Activated naive CD4-positive, alpha-beta T cell treated with anti-CD3 and anti-CD28 coated beads, Interleukin-2, amount 50 U/mL, for 72 hours (primary cell): ENCODE data around the gene MLC1. TPM values are rescaled to one million over a fixed set of nuclear protein-coding genes. Genes with fewer than 3 reads are reported as not detected.
A peak's percentile ranks its signal among the peaks of the same experiment; 100 is the strongest.

ENCODE experiments used
- ATAC-seq, 2 donors: fragments of 150-1000 bp; cut with Tn5 transposase; 2 replicates each; pipeline ENCODE4 v1.10.0; 2021; ENCODE audit warnings: mild to moderate bottlenecking in 2 of 2, moderate library complexity in 2 of 2
- DNase-seq, 2 donors: peaks; one replicate each; pipeline ENCODE4 v3.0.0; 2021 to 2022; ENCODE audit warnings: low spot score in 2 of 2
- H3K27ac Mint-ChIP-seq, 2 donors: one replicate each; pipeline ENCODE4 v1.8.0; 2022; ENCODE audit warnings: mild to moderate bottlenecking in 2 of 2, mixed read lengths in 2 of 2
- H3K36me3 Mint-ChIP-seq, 2 donors: one replicate each; pipeline ENCODE4 v1.8.0; 2022; ENCODE audit warnings: mixed read lengths in 2 of 2
- H3K9me3 Mint-ChIP-seq, 2 donors: one replicate each; pipeline ENCODE4 v1.8.0; 2022; ENCODE audit warnings: mixed read lengths in 2 of 2
- total RNA-seq, 2 donors: library from RNA; stranded (reverse); gene quantifications; one replicate each; pipeline ENCODE4 v1.2.3, GENCODE V29; 2022

Gene MLC1
- total RNA-seq, 2 donors from 2014 or later, result 0.29 TPM; not detected in 1

DNA sequence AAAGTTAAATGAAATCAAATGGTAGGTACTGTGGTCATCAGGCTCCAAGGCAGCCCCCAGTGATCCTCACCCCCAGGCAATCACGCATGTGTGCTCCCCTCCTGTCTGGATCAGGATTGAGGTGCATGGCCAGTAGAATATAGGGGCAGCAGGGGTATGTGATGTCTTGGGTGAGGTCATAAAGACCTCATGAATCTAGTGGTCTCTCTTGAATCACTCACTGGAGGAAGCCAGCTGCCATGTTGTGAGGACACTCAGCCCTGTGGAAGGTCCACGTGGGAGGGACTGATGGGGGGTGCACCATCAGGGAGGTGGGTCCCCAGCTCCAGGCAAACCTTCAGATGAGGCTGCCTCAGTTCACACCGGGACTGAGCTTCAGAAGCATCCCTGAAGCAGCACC is 65.9 kb downstream of the MLC1 start:
- peak in 1 of 2 donors; percentile 59 for DNase-seq
- Mint-ChIP-seq H3K36me3 (peaks cover 0 to 7% of the 10 kb centered on the region in 2 donors), H3K27ac (peak overlapping the region; percentile 16 to 93), H3K9me3 (peaks cover 0 to 4% of the 10 kb centered on the region in 2 donors)
- peak in 1 of 2 donors; percentile 8 for ATAC-seq

DNA sequence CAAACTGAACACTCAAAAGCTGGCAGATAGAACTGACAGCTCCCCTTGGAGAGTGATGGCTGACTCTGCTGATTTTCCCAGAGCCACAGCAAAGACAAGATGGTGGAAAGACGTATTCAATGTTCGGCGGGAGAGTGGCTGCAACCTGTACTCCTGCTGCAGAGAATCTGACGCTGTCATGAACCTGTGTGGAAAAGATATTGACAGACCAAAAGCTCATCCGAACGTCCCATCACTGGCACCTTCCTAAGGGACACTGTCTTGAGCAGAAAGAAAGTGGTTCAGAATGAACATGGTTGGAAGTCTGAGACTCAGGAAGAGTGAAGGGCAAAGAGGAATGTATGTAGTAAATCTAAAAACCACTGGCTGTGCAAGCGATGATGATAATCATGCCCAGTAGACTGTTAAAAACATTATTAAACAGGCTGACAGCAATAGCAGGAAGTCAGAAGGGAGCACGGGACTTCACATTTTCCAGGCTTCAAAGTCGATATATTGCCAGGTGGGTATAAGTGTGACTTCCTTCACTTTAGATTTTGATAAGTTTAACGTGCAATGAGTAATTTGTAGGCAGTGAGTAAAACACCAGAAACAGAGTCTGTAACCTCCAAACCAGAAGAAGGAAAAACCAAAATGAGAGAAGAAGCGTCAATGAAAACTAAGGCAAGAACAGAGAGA is 66.5 kb downstream of the MLC1 start:
- Mint-ChIP-seq H3K27ac (peak overlapping the region; percentile 78 to 93), H3K9me3 (peaks cover 0 to 4% of the 10 kb centered on the region in 2 donors), H3K36me3 (peaks cover 0 to 7% of the 10 kb centered on the region in 2 donors)
- ATAC-seq (peak; percentile 59 to 88), DNase-seq (peak; percentile 49 to 57)

DNA sequence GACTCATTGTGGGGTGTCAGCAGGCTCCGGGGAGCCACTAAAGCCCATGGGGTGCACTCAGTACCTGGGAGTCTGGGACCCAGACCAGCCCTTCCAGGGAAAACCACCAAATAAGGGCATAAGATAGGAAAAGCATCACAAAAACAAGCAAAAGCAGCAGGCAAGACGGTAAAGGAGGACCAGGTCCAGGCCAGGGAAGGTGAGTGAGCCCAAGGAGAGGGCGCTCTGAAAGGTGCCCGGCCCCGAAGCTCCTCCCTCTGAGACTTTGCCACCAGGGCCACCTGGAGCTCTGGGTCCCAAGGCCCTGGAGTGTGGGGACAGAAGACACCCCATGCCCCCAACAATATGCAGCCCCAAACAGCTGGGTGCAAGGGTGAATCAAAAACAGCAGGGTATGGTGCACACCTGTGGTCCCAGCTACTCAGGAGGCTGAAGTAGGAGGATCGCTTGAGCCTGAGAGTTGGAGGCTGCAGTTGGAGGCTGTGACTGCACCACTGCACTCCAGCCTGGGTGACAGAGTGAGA is 67.5 kb downstream of the MLC1 start:
- Mint-ChIP-seq H3K9me3 (peaks cover 0 to 4% of the 10 kb centered on the region in 2 donors), H3K36me3 (peaks cover 0 to 7% of the 10 kb centered on the region in 2 donors), H3K27ac (peak overlapping the region; percentile 78 to 93)
- no peak for ATAC-seq
- peak in 1 of 2 donors; percentile 55 for DNase-seq

DNA sequence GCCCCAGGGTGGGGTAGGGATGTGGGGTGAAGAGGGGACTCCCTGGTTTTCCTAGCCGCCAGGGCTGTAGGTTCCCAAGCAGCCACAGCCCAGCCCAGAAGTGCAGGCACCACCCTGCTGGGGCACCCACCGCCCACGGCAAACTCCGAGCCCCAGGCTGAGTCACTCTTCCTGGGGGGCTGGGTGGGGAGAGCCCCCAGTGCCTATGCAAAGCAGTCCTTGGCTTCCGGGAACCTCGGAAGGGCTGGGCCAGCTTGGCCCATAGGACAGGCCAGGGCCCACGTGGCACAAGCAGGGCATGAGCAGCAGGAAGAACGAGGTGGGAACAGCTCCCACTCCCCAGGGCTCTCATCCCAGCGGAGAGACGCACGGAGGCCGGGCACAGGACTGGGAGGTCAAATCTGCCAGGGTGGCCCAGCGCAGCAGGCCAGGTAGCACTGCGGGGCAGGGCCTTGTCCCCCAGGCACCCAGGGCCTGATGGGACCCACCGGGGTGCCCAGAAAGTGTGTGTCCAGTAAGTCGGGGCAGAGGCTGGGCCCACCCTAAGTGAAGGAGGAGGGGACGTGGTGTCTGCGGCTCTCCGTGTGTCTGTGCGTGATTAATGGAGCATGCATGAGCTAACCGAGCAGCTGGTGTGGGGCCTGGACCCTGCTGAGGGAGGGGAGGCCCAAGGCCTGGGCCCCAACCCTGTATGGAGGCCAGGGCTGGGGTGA is 68.1 kb downstream of the MLC1 start:
- H3K9me3 Mint-ChIP-seq, result peaks cover 0 to 4% of the 10 kb centered on the region in 2 donors
- peak; percentile 64 to 83 for ATAC-seq
- peaks cover 0 to 7% of the 10 kb centered on the region in 2 donors for H3K36me3 Mint-ChIP-seq
- H3K27ac Mint-ChIP-seq, result peak overlapping the region; percentile 78 to 93
- DNase-seq, result peak; percentile 67 to 95

DNA sequence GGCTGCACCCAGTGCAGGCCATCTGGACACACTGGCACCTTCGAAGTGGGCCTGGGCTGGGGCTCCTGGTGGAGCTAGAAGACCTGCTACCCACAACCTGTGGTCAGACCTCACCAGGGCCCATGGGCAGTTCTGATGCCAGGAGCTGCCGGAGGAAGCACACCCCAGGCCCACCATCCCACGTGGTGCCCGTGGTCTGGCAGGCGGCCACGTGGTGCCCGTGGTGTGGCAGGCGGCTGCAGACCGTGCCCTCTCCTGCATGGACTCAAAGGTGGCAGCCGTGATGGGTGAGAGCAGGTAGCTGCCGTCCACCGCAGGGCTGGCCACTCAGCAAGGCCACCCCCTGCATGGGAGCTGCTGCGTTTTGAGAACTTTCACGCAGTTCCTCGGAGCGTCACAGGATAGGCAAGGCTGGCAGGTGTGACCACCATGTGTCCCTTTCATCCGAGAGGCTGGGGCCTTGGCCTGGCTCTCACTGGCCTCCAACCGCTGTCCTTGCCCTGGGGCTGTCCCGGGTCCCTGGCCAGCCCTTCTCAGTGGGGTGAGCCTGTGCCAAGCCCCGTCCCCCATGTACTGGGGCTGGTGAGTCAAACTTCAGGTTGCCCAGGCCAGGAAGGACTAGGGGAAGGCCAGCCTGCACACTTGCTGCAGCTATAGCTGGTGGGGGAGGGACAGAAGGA is 68.8 kb downstream of the MLC1 start:
- Mint-ChIP-seq H3K9me3 (peaks cover 0 to 4% of the 10 kb centered on the region in 2 donors), H3K27ac (peak overlapping the region; percentile 60 to 93), H3K36me3 (peaks cover 0 to 7% of the 10 kb centered on the region in 2 donors)
- ATAC-seq (no peak), DNase-seq (no peak)

DNA sequence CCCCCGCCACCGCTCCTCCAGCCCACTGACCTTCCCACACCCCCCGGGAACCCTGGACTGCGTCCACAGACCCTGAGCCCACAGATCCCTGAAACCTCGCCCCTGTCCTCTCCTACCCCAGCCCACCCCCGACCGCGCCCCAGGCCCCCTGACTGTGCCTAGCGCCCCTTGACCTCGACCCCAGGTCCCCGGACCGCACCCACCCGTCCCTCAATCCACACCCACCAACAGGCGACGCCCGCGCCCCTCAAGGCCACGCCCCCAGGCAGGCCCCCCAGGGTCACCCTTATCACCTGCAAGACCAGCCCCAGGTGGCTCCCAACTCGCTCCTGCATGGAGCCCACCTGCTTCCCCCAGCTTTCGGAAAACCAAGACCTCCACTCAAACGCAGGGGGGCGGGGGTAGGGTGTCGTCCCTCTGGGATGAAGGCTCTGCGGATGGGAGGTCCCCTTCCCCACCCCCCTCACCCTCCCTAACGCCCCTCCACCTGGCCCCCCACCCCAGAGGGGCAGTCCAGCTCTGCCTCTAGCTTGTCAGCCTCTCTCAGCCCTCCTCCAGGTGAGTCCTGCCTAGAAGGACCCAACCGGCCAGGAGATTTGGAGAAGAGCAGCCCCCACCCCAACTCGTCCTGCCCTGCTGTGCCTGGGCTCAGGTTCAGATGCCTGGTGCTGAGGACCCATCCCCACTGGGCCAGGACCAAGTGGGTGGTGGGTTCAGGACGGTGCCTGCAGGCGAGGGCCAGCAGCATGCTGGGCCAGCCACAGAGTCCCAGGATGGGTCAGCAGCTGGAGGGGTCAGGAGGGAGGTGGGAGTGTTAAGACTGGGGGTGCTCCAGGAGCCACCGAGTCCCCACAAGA is 69.5 kb downstream of the MLC1 start:
- DNase-seq (peak in 1 of 2 donors; percentile 52), ATAC-seq (no peak)
- peak overlapping the region in 1 of 2 donors; percentile 93 for H3K27ac Mint-ChIP-seq
- peaks cover 0 to 4% of the 10 kb centered on the region in 2 donors for H3K9me3 Mint-ChIP-seq
- peaks cover 0 to 7% of the 10 kb centered on the region in 2 donors for H3K36me3 Mint-ChIP-seq

DNA sequence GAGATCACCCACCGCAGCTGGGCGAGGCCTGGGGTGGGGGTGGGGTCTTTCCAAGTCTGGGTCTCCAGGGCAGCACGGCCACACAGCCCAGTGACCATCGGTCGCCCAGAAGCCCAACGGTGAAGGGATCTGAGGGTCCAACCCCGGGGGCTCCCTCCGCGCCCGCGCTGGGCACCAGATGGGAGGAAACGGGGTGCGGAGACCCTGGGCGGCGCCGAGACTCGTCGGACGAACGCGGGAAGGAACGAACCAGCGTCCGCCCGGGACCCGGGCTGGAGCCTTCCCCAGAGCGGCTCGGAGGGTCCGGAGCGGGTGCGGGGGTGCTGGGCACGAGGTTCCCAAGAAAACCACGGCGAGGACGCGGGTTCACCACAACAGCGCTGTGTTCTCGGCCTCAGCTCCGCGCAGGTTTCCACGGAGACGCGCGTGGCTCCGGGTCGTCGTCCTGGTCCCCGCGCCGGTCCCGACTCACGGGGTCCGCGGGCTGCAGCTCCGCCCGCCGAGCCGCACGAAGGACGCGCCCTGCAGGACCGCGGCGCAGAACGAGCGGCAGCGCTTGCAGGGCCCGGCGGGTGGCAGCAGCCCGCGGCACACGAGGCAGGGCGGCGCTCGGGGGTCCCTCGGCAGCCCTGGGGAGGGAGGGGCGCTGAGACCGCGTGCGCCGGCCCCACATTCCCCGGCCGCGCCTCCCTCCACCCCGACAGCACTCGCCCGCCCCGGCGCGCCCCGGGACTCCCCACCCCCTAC is 70.4 kb downstream of the MLC1 start:
- Mint-ChIP-seq H3K9me3 (peaks cover 0 to 4% of the 10 kb centered on the region in 2 donors), H3K27ac (no peak overlapping the region), H3K36me3 (peaks cover 0 to 7% of the 10 kb centered on the region in 2 donors)
- DNase-seq (peak in 1 of 2 donors; percentile 52), ATAC-seq (no peak)

DNA sequence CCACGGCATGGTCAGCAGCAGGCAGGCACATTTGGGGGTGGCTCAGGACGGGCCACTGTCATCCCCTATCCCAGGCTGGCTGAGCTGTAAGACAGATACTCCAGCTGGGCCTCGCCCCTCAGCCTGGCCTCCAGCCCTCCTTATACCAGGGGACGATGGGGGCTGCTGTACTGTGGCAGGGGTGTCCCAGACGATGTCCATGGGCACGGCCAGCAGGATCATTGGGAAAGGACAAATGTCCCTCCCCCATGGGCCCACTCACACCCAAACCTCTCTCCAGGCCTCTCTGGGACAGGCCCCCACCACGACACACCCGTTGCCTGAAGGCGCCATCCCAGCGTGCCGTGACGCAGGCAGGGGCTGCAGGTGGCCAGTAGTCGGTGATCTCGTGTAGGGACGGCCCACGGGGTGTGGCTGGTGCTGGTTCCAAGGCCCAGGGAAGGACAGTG is 71.1 kb downstream of the MLC1 start:
- H3K9me3 Mint-ChIP-seq, result peaks cover 0 to 2% of the 10 kb centered on the region in 2 donors
- no peak overlapping the region for H3K27ac Mint-ChIP-seq
- peak in 1 of 2 donors; percentile 54 for DNase-seq
- ATAC-seq, result no peak
- H3K36me3 Mint-ChIP-seq, result peaks cover 0 to under 1% of the 10 kb centered on the region in 2 donors

DNA sequence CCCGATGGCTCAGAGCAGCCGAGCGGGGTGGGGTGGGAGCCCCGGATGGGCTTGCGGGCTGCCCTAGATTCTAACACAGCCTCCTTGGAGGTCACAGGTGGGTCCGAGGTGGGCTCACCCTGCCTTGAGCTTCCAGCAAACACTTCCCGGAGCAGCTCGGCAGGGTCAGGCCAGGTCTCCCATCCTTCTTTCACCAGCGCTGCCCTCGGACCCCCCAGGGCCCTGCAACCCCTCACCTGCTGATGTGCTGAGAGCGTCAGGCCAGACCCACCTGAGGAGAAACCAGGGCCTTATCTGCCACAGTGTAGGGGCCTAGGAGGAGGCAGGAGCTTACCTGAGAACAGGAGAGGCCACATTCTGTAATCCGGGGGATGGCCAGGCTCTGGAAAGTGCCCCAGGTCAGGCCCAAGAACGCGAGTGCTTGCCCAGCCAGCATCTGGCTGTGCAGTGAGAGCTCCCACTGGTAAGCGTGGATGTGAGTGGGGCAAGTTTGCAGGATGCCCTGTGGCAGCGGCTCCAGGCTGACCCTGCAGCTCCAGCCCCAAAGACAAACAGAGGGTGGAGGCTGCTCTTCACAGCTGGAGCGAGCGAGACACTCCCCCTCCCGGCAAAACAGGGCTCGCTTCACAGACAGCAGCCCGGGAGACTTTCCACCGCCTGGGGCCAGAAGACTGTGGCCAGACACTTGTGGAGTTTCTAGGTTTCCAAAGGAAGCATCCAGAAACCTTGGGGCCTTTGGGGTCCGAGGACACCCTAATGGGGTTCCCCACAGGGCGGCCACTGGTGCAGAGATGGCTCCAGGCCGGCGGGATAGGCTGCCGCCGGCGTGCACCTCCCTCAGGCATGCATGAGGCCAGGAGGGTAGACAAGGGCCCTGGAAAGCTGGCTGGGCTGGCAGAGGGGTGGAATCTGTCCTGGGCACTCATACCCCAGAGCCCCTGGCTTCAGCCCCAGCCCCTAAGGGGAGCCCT is 72.7 kb downstream of the MLC1 start, which contains the start of gene IL17REL:
Gene IL17REL (minus strand): TSS at position 555 of the 971 bp plus-strand sequence. CDS start 119 bp downstream, at position 436.
- no peak for ATAC-seq
- Mint-ChIP-seq H3K36me3 (no peaks in the 10 kb centered on the region), H3K27ac (no peak within 1 kb of the TSS), H3K9me3 (no peaks in the 10 kb centered on the region)
- DNase-seq, result peak in 1 of 2 donors; percentile 38

DNA sequence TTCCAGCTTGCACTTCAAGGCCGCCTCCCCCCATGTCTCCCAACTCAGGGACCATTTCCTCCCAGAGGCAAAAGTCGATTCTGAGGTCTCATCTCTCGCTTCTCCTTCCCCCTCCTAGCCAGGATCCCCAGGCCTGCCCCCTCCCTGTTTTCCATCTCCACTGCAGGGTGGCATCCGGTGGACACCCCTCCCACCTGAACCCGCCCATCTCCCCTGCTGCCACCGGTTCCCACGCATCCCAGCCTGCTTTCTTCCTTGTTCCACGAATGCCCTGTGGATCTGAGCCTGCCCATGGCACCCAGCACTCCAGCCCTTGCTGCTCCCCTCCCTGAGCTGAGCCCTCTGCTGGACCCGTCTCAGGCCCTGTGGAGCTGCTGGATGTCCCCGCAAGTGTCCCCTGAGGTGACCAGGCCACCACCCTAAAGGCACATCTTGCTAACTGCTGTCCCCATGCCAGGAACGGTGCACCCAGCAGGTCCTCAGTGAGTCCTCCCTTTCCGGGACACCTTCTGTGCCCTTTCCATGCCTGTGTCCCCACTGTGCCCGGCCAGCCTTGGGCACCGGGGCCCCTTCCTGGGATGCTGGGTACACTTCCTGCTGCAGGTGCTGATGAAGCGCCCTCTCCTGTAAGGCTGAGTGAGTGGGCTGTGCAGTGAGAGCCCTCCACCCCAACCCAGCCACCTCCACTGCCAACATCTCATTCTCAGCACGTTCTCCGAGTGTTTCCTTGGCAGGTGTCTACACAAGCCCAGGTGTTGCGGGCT is 73.6 kb downstream of the MLC1 start:
- no peak overlapping the region for H3K27ac Mint-ChIP-seq
- DNase-seq, result no peak
- H3K36me3 Mint-ChIP-seq, result no peaks in the 10 kb centered on the region
- no peak for ATAC-seq
- no peaks in the 10 kb centered on the region for H3K9me3 Mint-ChIP-seq

DNA sequence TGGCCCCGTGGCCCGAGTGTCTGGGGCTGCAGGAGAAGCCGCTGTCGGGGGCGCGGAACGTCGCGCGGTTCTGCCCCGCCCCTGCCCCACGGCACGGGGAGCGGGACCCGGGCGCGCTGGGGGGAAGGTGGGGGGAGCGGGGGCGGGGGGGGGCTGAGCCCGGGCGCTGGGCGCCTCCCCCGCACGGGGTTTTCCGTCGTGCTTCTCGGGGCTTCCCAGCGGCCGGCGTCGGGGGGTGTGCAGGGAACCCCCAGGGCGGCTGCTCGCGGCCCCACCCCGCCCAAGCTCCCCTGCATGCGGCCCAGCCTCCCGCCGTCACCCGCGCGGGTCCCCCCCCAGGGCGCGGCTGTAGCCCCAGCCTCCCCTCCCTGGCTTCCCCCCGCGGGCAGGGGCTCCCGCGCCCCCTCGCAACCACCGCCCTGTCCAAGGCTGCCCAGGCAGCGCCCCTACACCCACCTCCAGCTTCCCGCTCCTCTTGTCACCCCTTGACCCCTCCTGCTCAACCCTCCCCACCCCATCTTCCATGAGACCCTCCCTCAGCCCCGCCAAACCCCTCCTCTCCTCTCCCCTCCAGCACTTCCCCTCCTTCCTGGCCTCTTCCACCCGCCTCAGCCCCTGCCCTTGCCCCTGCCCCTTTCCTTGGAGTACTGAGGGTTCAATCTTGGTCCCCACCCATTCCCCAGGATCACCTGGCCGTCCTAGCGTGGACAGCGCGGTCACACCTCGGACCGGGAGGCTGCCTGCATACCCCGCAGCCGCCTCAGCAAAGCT is 74.4 kb downstream of the MLC1 start:
- H3K9me3 Mint-ChIP-seq, result no peaks in the 10 kb centered on the region
- no peak overlapping the region for H3K27ac Mint-ChIP-seq
- ATAC-seq (peak; percentile 18 to 54), DNase-seq (peak in 1 of 2 donors; percentile 50)
- no peaks in the 10 kb centered on the region for H3K36me3 Mint-ChIP-seq

DNA sequence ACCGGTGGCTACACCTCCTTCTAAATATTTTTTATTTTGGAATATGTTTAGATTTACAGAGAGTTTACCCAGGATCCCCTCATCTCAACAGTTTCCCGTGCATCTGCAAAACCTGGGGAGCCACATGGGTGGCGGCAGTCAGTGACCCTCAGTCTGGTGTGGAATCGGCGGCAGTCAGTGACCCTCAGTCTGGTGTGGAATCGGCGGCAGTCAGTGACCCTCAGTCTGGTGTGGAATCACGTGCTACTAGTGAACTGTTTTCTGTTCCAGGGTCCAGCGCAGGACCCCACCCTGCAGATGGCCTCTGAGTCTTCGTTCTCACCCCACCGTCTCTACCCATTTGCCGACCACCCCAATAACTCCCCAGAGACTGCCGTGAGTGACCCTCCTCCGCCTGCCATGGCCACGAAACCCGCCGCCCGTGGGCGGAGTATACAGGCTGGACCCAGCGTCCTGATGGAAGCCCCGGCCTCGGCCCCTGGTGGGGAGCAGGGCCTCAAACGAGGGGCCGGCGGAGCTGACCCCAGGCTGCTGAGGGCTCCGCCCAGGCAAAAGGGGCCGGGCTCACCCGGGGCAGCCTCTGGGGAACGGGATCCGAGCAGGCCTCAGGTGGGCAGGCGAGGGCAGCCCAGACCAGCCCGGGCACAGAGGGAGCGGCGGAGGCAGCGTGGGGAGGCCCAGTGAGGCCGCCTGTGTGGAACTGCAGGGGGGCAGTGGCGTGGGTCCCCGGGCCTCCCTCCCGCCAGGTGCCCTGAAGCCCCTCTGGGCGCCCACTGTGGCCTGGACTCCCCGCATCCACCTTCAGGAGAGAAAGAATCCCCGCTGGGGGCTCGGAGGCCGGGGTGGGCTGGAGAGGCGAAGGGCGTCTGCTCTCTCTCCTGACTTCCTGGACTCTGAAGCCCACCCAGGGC is 75.2 kb downstream of the MLC1 start:
- no peak for ATAC-seq
- Mint-ChIP-seq H3K9me3 (no peaks in the 10 kb centered on the region), H3K36me3 (no peaks in the 10 kb centered on the region), H3K27ac (no peak overlapping the region)
- peak in 1 of 2 donors; percentile 56 for DNase-seq
